A673 (cell line): ENCODE results near the gene LMF1. TPM values are rescaled to one million over a fixed set of nuclear protein-coding genes. Genes with fewer than 3 reads are reported as not detected.

Experiments used
- BruUV-seq: library from RNA; stranded (reverse); fragments of 400-500 nt; replicated peaks from 2 replicates; lab custom pipeline; 2021; lab: Mats Ljungman, UMichigan
- CTCF ChIA-PET: fragments of 300-600 bp; sonication (Branson Sonifier 250); formaldehyde crosslinking; loops from one replicate; lab custom pipeline; 2022; ENCODE audit warnings: antibody characterized with exemption; lab: Charles Lee
- POLR2A ChIA-PET: fragments of 300-600 bp; sonication (Branson Sonifier 250); formaldehyde crosslinking; loops from one replicate; lab custom pipeline; 2022; ENCODE audit warnings: antibody characterized with exemption; ENCODE audit not compliant: low non-redundant PET; lab: Charles Lee
- DNase-seq: peaks from one replicate; pipeline ENCODE4 v3.0.0-alpha.2; 2015; ENCODE audit warnings: low spot score
- H3K27ac ChIP-seq: fragments of 200-600 bp; sonication (generic); 2 replicates; pipeline ENCODE4 v1.5.1; 2016; ENCODE audit warnings: mixed run types, low read depth, mild to moderate bottlenecking, mixed read lengths, antibody characterized with exemption, low read length; ENCODE audit not compliant: poor library complexity, severe bottlenecking
- H3K27me3 ChIP-seq: fragments of 200-600 bp; sonication (generic); replicated peaks from 2 replicates; pipeline ENCODE4 v1.6.1; 2017; ENCODE audit warnings: mixed run types, low read depth, mild to moderate bottlenecking, mixed read lengths, antibody characterized with exemption, low read length; ENCODE audit not compliant: insufficient read depth, poor library complexity
- H3K36me3 ChIP-seq: fragments of 200-600 bp; sonication (generic); 2 replicates; pipeline ENCODE4 v1.6.1; 2016; ENCODE audit warnings: mixed run types, mild to moderate bottlenecking, mixed read lengths, antibody characterized with exemption, low read length; ENCODE audit not compliant: insufficient read depth, poor library complexity, severe bottlenecking
- H3K4me1 ChIP-seq: fragments of 200-600 bp; sonication (generic); 2 replicates; pipeline ENCODE4 v1.6.1; 2017; ENCODE audit warnings: mixed run types, mild to moderate bottlenecking, mixed read lengths, antibody characterized with exemption, low read length; ENCODE audit not compliant: insufficient read depth, poor library complexity, severe bottlenecking
- H3K4me3 ChIP-seq: fragments of 200-600 bp; sonication (generic); 2 replicates; pipeline ENCODE4 v1.5.1; 2016; ENCODE audit warnings: low read depth, mixed run types, mild to moderate bottlenecking, mixed read lengths, low read length; ENCODE audit not compliant: poor library complexity, severe bottlenecking
- H3K9me3 ChIP-seq: fragments of 200-600 bp; sonication (generic); 2 replicates; pipeline ENCODE4 v1.6.1; 2016; ENCODE audit warnings: mixed run types, low read depth, mild to moderate bottlenecking, mixed read lengths, antibody characterized with exemption, low read length; ENCODE audit not compliant: poor library complexity, severe bottlenecking
- EZH2 ChIP-seq: fragments of 200-600 bp; sonication (generic); IDR thresholded peaks from 2 replicates; pipeline ENCODE4 v1.6.1; 2017; ENCODE audit warnings: borderline replicate concordance, low read depth, mild to moderate bottlenecking, mixed read lengths, antibody characterized with exemption, low read length; ENCODE audit not compliant: poor library complexity, severe bottlenecking
- intact Hi-C: fragments of 100-400 bp; cut with micrococcal nuclease; formaldehyde crosslinking; loops from one replicate; pipeline ENCODE4 v1.10.0; 2022; ENCODE audit not compliant: unreplicated experiment
- total RNA-seq: library from RNA; stranded (reverse); gene quantifications from 2 replicates; pipeline ENCODE4 v1.2.3, GENCODE V29; 2021
- TF ChIP-seq, protein P1 (sequence below): fragments of 300-800, 200-600 bp; sonication (generic); conservative IDR thresholded peaks from 2 replicates; pipeline ENCODE4 v1.5.1; 2017; ENCODE audit warnings: low read depth, mild to moderate bottlenecking, antibody characterized with exemption, low read length, moderate library complexity, mixed read lengths

Gene LMF1
- total RNA-seq, 1 experiment from 2014 or later = 21.0 TPM

DNA sequence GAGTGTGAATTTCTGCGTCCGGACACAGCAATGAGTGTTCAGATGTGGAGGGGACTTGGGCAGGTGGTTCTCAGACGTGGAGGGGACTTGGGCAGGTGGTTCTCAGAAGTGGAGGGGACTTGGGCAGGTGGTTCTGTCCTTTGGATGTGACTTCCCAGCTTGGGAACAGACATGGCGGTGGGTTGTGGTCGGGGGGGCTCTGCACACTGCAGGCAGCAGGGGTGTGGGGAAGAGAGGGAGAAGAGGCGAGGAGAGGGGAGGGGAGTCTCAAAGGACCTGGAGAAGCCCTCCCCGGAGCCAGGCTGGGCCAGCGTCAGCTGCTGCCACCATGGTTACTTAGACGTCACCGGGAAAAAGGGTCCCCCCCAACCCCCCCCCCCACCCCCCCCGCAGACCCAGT lies 20.6 kb upstream of the LMF1 start:
- Histone ChIP-seq H3K36me3 (no peaks in the 10 kb centered on the region), H3K27ac (no peak overlapping the region), H3K9me3 (no peaks in the 10 kb centered on the region), H3K4me3 (no peak overlapping the region), H3K27me3 (no peaks in the 10 kb centered on the region), H3K4me1 (peaks cover 26% of the 10 kb centered on the region)
- no peak for TF ChIP-seq EZH2
- TF ChIP-seq, protein P1, sequence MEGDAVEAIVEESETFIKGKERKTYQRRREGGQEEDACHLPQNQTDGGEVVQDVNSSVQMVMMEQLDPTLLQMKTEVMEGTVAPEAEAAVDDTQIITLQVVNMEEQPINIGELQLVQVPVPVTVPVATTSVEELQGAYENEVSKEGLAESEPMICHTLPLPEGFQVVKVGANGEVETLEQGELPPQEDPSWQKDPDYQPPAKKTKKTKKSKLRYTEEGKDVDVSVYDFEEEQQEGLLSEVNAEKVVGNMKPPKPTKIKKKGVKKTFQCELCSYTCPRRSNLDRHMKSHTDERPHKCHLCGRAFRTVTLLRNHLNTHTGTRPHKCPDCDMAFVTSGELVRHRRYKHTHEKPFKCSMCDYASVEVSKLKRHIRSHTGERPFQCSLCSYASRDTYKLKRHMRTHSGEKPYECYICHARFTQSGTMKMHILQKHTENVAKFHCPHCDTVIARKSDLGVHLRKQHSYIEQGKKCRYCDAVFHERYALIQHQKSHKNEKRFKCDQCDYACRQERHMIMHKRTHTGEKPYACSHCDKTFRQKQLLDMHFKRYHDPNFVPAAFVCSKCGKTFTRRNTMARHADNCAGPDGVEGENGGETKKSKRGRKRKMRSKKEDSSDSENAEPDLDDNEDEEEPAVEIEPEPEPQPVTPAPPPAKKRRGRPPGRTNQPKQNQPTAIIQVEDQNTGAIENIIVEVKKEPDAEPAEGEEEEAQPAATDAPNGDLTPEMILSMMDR = no peak
- intact Hi-C loops = no loop called here
- no peak for DNase-seq
- BruUV-seq = no TSS peak
- ChIA-PET POLR2A (no interaction called here), CTCF (no interaction called here)

DNA sequence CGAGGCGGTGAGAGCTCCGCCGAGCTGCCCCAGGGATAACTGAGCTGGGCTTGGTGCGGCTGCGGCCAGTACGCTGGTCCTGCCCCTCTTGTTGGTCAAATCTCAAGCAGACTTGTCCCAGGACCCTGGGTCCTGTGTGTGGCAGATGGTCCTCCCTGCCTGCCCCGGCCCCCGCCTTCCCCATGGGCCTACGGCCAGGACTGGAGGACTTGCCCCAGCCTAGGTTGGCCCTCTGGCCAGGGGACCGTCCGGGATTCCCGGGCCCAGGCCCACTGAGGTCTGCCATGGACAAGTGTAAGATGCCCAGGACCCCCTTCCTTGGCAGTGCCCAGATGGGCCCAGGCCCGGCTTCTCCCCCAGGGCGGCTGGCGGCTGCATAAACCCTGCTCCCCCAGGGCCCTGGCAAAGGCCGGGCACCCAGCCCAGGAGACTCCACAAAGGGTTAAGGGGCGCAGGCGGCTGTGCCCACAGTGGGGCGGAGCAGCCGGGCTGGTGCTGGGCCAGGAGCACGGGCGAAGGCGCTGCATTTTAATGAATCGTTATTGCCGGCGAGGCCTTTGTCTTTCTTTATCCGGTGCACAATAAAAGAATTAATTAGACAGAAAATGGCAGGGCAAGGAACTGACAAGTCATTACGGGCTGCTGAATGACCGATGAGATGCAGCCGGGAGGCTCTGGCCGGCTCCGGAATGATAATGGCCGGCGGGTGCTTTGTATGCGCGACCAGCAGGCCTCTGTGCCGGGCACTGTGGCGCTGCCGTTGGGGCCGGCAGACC lies 19.9 kb upstream of the LMF1 start:
- TF ChIP-seq, protein P1 = no peak
- no peak for TF ChIP-seq EZH2
- H3K36me3 ChIP-seq = no peaks in the 10 kb centered on the region
- ChIA-PET POLR2A (no interaction called here), CTCF (no interaction called here)
- H3K9me3 ChIP-seq = no peaks in the 10 kb centered on the region
- intact Hi-C loops = no loop called here
- no peak overlapping the region for H3K27ac ChIP-seq
- H3K4me1 ChIP-seq = peaks cover 26% of the 10 kb centered on the region
- H3K27me3 ChIP-seq = no peaks in the 10 kb centered on the region
- BruUV-seq = no TSS peak
- no peak for DNase-seq
- H3K4me3 ChIP-seq = no peak overlapping the region

DNA sequence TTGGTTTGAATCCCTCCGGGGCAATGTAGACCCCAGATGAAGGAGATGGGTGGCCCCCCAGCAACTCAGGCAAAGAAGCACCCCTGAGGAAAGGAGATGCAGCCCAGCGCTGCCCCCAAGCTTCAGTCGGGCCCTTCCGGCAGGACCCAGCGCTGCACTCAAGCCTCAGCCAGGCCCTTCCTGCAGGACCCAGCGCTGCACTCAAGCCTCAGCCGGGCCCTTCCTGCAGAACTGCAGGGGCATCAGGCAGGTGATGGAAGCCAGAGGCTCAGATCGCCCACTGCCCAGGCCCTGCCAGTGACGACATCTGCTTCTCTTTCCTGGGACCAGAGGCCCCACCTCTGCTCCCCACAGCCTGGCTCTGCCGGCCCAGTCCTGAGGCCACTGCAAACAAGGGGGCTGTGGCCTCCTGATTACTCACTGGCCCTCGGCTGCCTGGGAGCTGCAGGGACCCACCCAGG lies 18.6 kb upstream of the LMF1 start:
- Histone ChIP-seq H3K4me3 (no peak overlapping the region), H3K27me3 (no peaks in the 10 kb centered on the region)
- BruUV-seq = no TSS peak

More for the DNA sequence above, 18.6 kb upstream of the LMF1 start:
- TF ChIP-seq, protein P1 = no peak
- TF ChIP-seq EZH2 = no peak
- intact Hi-C loops = no loop called here
- CTCF ChIA-PET = no interaction called here
- Histone ChIP-seq H3K27ac (no peak overlapping the region), H3K36me3 (no peaks in the 10 kb centered on the region), H3K4me1 (peaks cover 26% of the 10 kb centered on the region), H3K9me3 (no peaks in the 10 kb centered on the region)
- POLR2A ChIA-PET = no interaction called here
- DNase-seq = no peak
